Liver (tissue), 3 donors: ENCODE measurements around the gene BANK1.

Experiments
- EGR1 ChIP-seq, 2 donors: IDR thresholded peaks; 2 replicates each; pipeline ENCODE4 v1.6.1; 2016 to 2018; ENCODE audit warnings: antibody characterized with exemption in 2 of 2, low read depth in 2 of 2
- FOXA1 ChIP-seq: IDR thresholded peaks from 2 replicates; pipeline ENCODE4 v1.6.1; 2016; ENCODE audit warnings: antibody characterized with exemption
- HNF4G ChIP-seq: IDR thresholded peaks from 2 replicates; pipeline ENCODE4 v1.6.1; 2016; ENCODE audit warnings: antibody characterized with exemption
- RAD21 ChIP-seq, 2 donors: IDR thresholded peaks; 2 replicates each; pipeline ENCODE4 v1.6.1; 2016; ENCODE audit warnings: antibody characterized with exemption in 2 of 2, mild to moderate bottlenecking in 2 of 2
- RXRA ChIP-seq, 2 donors: IDR thresholded peaks; 2 replicates each; pipeline ENCODE4 v1.6.1; 2017 to 2018; ENCODE audit warnings: antibody characterized with exemption in 2 of 2, mild to moderate bottlenecking in 1 of 2
- SP1 ChIP-seq: IDR thresholded peaks from 2 replicates; pipeline ENCODE4 v1.6.1; 2018; ENCODE audit warnings: antibody characterized with exemption, mild to moderate bottlenecking
- TAF1 ChIP-seq: conservative IDR thresholded peaks from 2 replicates; pipeline ENCODE4 v1.6.1; 2016; ENCODE audit warnings: antibody characterized with exemption, mild to moderate bottlenecking
- YY1 ChIP-seq: IDR thresholded peaks from 2 replicates; pipeline ENCODE4 v1.6.1; 2016; ENCODE audit warnings: antibody characterized with exemption, mild to moderate bottlenecking
- TF ChIP-seq, protein P1 (sequence below): fragments of 150-350 bp; IDR thresholded peaks from 2 replicates; pipeline ENCODE4 v1.5.1; 2017; ENCODE audit warnings: improper control_type of control experiment, low read depth, low read length; ENCODE audit not compliant: missing input control
- TF ChIP-seq, protein P2 (sequence below): IDR thresholded peaks from 2 replicates; pipeline ENCODE4 v1.6.1; 2016; ENCODE audit warnings: antibody characterized with exemption, mild to moderate bottlenecking
- TF ChIP-seq, protein P3 (sequence below): IDR thresholded peaks from 2 replicates; pipeline ENCODE4 v1.6.1; 2016; ENCODE audit warnings: antibody characterized with exemption
- TF ChIP-seq, protein P4 (sequence below): IDR thresholded peaks from 2 replicates; pipeline ENCODE4 v1.6.1; 2016; ENCODE audit warnings: antibody characterized with exemption
- TF ChIP-seq, protein P5 (sequence below): IDR thresholded peaks from 2 replicates; pipeline ENCODE4 v1.6.1; 2016; ENCODE audit warnings: antibody characterized with exemption
- donor health status: healthy.
- donor health status: healthy.

DNA sequence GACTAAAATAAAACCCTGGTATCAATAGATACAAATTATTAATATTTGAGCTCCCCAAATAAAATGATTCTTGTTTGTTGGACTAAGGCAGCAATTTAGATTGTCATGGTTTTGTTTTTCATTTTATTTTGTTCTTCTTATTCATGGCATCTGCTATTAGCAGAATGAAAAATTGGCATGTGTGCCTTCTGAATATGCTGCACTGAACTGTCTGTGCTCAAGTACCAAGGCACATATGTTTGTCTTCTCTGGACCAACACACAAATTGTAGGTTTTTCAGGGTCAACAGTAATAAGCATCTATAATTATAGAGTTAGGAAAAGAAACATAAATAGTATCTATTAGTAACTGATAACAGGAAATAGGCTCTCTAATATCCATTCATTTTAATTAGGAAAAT lies 121.1 kb downstream of the BANK1 start:
- TF ChIP-seq, protein P1, sequence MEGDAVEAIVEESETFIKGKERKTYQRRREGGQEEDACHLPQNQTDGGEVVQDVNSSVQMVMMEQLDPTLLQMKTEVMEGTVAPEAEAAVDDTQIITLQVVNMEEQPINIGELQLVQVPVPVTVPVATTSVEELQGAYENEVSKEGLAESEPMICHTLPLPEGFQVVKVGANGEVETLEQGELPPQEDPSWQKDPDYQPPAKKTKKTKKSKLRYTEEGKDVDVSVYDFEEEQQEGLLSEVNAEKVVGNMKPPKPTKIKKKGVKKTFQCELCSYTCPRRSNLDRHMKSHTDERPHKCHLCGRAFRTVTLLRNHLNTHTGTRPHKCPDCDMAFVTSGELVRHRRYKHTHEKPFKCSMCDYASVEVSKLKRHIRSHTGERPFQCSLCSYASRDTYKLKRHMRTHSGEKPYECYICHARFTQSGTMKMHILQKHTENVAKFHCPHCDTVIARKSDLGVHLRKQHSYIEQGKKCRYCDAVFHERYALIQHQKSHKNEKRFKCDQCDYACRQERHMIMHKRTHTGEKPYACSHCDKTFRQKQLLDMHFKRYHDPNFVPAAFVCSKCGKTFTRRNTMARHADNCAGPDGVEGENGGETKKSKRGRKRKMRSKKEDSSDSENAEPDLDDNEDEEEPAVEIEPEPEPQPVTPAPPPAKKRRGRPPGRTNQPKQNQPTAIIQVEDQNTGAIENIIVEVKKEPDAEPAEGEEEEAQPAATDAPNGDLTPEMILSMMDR = no peak
- TF ChIP-seq, protein P2, sequence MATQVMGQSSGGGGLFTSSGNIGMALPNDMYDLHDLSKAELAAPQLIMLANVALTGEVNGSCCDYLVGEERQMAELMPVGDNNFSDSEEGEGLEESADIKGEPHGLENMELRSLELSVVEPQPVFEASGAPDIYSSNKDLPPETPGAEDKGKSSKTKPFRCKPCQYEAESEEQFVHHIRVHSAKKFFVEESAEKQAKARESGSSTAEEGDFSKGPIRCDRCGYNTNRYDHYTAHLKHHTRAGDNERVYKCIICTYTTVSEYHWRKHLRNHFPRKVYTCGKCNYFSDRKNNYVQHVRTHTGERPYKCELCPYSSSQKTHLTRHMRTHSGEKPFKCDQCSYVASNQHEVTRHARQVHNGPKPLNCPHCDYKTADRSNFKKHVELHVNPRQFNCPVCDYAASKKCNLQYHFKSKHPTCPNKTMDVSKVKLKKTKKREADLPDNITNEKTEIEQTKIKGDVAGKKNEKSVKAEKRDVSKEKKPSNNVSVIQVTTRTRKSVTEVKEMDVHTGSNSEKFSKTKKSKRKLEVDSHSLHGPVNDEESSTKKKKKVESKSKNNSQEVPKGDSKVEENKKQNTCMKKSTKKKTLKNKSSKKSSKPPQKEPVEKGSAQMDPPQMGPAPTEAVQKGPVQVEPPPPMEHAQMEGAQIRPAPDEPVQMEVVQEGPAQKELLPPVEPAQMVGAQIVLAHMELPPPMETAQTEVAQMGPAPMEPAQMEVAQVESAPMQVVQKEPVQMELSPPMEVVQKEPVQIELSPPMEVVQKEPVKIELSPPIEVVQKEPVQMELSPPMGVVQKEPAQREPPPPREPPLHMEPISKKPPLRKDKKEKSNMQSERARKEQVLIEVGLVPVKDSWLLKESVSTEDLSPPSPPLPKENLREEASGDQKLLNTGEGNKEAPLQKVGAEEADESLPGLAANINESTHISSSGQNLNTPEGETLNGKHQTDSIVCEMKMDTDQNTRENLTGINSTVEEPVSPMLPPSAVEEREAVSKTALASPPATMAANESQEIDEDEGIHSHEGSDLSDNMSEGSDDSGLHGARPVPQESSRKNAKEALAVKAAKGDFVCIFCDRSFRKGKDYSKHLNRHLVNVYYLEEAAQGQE = no peak
- TF ChIP-seq YY1 = no peak
- TF ChIP-seq RAD21 (IDR thresholded peaks at IDR 0.05) = no peak
- TF ChIP-seq SP1 = no peak
- TF ChIP-seq HNF4G = no peak
- no peak for TF ChIP-seq TAF1
- TF ChIP-seq RXRA (IDR thresholded peaks at IDR 0.05) = no peak
- no peak for TF ChIP-seq FOXA1
- TF ChIP-seq, protein P3, sequence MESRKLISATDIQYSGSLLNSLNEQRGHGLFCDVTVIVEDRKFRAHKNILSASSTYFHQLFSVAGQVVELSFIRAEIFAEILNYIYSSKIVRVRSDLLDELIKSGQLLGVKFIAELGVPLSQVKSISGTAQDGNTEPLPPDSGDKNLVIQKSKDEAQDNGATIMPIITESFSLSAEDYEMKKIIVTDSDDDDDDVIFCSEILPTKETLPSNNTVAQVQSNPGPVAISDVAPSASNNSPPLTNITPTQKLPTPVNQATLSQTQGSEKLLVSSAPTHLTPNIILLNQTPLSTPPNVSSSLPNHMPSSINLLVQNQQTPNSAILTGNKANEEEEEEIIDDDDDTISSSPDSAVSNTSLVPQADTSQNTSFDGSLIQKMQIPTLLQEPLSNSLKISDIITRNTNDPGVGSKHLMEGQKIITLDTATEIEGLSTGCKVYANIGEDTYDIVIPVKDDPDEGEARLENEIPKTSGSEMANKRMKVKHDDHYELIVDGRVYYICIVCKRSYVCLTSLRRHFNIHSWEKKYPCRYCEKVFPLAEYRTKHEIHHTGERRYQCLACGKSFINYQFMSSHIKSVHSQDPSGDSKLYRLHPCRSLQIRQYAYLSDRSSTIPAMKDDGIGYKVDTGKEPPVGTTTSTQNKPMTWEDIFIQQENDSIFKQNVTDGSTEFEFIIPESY = no peak
- TF ChIP-seq, protein P4, sequence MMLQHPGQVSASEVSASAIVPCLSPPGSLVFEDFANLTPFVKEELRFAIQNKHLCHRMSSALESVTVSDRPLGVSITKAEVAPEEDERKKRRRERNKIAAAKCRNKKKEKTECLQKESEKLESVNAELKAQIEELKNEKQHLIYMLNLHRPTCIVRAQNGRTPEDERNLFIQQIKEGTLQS = no peak
- TF ChIP-seq EGR1 (IDR thresholded peaks at IDR 0.05; ENCODE audit: low read depth in 2 of 2) = no peak
- TF ChIP-seq, protein P5, sequence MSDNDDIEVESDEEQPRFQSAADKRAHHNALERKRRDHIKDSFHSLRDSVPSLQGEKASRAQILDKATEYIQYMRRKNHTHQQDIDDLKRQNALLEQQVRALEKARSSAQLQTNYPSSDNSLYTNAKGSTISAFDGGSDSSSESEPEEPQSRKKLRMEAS = no peak
